DOHH2 (cell line): ENCODE results near the gene MVD.

Experiments used
- CTCF ChIP-seq: fragments of 200-600 bp; sonication (generic); IDR thresholded peaks from one replicate; pipeline ENCODE4 v1.5.1; 2014; ENCODE audit warnings: antibody characterized with exemption, mild to moderate bottlenecking, low read depth, low read length; ENCODE audit not compliant: poor library complexity, severe bottlenecking
- EZH2phosphoT487 ChIP-seq: fragments of 200-600 bp; sonication (generic); IDR thresholded peaks from 2 replicates; pipeline ENCODE4 v1.6.1; 2017; ENCODE audit warnings: borderline replicate concordance, mild to moderate bottlenecking, antibody characterized with exemption, low read length, moderate library complexity, mixed read lengths

DNA sequence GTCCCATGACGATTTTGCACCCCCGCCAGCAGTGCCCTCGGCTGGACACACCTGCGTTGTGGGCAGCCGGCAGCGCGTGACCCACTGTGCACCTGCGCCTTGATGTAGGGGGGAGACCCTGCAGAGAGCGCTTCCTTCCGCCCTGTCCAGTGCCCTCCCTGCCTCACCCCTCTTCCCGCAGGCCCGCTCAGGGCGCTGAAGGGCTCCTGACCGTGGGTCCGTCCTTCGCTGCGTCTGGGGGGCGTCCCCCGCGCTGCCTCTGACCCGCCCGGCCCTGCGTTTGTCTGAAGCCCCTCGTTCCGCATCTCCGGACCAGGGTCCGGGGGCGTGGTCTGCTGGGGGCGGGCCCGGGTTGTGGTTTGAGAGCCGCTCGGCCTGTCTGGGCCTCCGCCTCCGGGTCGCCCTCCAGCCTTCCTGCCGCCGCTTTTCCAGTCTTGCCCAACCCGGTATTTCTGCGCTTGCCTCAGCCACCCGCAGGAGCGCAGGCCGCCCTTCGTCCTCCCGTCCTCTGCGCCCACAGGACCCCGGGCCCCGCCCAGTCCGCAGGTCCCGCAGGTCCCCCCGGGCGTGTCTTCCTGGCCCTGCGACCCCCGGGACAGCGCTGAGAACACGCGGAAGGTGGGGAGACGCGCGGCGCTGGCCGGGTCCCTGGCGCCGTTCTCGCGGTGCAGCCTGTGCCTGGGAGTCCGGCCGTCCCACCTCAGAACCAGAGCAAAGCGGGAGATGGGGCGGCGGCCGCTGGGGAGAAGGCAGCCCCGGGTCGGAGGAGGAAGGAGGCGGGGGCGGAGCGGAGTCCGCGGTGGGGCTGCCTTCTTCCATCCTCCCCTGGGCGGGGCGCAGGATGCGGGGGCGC, 28.5 kb downstream of the MVD start:
- TF ChIP-seq CTCF = no peak
- TF ChIP-seq EZH2phosphoT487 = no peak
